CD4-positive, alpha-beta T cell treated with Interleukin-4 for 1 hour (primary cell): ENCODE results near the gene FOS.
"Not testable (repeated sequence)": the region's sequence is repeated elsewhere in the genome, so short reads cannot be mapped to it uniquely, and the experiment has no call there.

Source experiments
- DNase-seq, 2 donors: peaks; one replicate each; pipeline ENCODE4 v3.0.0-alpha.2; 2020 to 2022

Gene FOS

DNA sequence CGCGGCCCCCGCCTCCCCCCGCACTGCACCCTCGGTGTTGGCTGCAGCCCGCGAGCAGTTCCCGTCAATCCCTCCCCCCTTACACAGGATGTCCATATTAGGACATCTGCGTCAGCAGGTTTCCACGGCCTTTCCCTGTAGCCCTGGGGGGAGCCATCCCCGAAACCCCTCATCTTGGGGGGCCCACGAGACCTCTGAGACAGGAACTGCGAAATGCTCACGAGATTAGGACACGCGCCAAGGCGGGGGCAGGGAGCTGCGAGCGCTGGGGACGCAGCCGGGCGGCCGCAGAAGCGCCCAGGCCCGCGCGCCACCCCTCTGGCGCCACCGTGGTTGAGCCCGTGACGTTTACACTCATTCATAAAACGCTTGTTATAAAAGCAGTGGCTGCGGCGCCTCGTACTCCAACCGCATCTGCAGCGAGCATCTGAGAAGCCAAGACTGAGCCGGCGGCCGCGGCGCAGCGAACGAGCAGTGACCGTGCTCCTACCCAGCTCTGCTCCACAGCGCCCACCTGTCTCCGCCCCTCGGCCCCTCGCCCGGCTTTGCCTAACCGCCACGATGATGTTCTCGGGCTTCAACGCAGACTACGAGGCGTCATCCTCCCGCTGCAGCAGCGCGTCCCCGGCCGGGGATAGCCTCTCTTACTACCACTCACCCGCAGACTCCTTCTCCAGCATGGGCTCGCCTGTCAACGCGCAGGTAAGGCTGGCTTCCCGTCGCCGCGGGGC is at the start of gene FOS:
TSS of gene FOS (plus strand) at position 407 of the 731 bp plus-strand sequence. CDS start at position 562, 155 bp downstream.
- peak; percentile 96 to 98 for DNase-seq

DNA sequence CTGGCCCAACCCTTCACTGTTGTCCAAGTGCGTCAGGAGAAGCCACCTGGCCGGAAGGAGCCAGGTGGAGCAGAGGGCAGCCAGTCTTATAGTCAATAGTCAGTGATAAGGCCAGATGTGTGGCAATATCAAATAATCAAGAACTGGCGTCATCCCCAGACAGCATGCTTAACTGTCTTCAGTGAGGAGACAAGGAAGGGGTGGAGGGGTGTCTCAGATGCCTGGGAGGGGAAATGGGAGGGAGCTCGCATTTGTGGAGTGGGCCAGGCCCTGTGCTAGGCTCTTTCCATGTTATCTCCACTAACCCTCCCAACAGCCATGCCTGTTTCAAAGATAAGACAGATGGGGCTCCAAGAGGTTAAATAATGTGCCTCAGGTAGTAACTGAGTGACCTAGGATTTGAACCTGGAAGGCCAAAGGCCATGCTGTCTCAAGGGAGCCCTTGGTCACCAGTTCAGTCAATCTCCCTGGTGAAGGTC is 48.9 kb upstream of the FOS start:
- no peak for DNase-seq

DNA sequence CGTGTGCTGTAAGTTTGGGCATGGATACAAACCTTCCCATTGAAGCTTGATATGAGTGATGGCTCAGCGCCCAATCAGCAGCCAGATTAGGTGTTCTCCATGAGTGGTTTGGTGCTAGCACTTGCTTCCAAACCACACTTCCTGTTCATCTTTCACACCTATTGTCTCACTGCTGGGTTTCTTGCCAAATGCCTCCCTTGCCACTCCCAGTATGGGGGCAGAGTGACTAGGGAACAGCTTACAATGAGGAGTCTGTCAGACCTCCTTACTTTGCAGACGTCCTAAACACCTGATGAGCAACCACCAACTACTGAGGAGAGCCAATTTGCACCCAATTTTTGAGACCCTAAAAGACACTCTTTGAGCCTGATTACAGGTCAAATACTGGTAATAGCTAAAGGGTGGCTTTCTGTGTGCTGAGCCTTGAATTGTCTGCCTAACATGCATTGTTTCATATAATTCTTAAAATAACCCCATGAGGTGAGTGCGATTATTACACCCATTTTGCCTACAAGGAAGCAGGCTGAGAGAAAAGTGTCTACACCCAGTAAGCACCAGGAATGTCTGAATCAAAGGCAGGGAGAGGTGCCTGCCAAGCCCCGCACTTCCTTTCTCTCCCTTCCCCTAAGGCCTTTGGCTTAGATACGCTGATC is 48.4 kb upstream of the FOS start:
- DNase-seq: peak; percentile 58 to 79

DNA sequence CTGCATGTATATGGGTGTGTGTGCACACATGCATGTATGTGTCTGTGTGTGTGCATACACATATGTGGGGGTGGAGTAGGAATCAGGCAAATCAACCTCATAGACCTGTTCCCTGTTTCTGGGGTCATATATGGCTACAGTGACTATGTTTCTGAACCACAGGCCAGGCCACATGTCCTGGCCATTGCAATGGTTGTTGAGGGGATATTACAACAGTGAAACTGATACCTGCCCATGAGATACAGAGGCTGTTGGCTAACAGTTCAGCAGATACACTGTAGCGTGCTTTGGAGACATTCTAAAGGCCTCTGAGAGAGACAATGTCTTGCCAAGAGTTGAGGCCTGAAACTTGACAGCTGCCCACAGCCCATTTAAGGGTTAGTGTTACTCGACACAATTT is 47.3 kb upstream of the FOS start:
- no peak for DNase-seq

DNA sequence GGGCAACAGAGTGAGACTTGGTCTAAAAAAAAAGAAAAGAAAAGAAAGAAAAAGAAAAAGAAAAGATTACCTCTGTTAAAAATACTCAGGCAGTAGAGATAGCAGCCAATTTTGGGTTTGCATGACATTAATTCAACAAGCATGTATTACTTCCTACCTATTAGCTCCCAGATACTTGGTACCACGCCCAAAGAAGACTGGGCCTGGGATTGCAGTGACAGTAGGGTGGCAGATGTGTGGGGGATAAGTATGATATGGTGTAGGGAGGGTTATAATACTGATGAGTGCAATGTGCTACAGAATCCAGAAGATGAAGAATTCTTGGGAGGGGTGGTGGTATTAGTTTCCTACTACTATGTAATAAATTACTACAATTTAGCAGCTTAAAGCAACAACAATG is 46.4 kb upstream of the FOS start:
- DNase-seq: no peak

DNA sequence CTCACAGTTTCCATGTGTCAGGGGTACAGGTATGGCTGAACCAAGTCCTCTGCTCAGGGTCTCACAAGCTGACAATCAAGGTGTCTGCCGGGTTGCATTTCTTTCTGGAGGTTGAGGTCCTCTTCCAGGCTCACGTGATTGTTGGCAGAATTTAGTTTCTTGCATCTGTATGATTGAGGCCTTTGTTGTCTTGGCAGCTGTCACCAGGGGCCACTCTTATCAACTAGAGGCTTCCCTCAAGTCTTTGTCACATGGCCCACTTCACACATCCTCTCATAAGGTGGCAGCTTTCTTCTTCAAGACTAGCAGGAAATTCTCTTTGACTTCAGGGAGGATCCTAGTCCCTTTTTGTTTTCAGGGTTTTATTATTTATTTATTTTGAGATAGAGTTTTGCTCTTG is 46.0 kb upstream of the FOS start:
- peak; percentile 70 to 84 for DNase-seq

DNA sequence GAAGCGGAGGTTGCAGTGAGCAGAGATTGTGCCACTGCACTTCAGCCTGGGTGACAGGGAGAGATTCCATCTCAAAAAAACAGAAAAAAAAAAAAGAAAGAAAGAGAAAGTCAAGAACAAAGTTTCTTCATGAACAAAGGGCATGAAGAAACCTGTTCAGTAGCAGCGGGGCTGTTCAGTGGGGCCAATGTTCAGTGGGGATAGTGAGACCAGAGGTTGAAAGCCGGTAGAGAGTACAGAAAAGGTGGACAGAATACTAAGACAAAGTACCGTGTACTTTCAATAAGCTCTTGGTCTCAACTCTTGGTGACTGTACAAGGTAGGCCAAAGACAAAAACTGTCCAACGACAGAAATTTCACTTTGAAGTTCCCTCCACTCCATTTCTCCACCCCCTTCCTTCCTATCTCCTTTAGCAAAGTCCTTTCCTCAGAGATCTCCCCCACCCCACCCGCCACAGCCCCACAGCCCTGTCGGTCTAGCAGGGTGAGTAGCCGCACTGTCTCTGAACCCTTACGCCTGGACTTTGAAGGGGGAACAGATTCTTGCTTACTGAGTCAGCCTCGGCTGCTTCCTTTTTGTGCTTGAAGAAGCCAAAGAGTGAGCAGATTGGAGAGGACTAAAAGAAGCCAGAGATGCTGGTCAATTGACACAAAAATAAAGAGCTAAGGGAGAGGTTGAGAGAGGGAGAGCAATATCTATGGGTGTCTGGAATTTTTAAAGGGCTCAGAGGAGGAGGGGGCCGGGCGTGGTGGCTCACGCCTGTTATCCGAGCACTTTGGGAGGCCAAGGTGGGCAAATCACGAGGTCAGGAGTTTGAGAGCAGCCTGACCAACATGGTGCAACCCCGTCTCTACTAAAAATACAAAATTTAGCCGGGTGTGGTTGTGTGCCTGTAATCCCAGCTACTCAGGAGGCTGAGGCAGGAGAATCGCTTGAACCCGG is 44.2 kb upstream of the FOS start:
- peak in 1 of 2 donors; percentile 66 for DNase-seq

DNA sequence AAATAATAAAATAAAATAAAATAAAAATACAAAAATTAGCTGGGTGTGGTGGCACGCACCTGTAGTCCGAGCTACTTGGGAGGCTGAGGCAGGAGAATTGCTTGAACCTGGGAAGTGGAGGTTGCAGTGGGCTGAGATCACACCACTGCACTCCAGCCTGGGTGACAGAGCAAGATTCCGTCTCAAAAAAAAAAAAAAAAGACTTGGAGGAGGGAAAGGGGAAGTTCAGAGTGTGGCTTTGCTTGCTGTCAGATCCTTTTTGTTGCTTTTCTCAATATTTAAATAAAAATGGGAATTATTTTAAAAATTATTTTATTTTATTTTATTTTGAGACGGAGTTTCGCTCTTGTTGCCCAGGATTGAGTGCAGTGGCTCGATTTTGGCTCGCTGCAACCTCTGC is 43.4 kb upstream of the FOS start:
- DNase-seq: not testable (repeated sequence)

DNA sequence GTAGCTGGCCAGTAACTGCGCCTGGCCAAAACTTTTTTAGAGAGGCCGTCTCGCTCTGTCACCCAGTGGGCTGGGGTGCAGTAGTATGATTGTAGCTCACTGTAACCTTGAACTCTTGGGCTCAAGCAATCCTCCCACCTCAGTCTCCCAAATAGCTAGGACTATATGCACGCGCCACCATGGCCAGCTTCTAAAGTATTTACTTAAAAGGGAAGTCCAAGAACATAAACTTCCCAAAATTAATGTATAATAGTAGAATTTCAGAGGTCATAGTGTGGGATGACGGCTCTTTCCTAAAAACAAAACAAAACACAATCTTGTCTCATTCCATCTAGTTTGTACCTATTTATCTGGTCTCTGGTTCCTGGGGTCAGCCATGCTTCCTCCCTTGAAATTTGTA is 42.2 kb upstream of the FOS start:
- DNase-seq: no peak

DNA sequence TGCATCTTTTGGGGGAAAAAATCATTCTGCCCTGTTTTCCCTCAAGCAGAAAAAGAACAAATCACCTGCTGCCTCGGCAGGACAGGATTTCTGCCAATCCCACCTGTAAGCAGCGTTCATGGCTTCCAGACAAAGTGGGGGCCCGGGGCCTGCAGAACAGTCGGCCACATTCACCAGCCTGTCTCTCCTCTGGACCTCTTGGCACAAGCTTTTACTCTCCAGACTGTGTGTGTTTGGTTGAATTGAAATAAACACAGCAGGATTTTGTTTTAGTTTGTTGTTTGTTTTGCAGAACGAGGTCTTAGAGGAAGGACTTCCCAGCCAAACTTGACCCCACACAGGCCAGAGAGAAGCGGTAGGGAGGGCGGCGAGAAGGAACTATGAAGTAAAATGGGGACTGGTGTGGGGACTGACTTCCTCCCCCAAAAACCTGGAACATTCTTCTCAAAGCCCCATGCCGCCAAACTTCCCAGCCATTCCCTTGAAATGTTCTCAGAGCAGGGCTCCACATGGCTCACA is 41.7 kb upstream of the FOS start:
- no peak for DNase-seq

DNA sequence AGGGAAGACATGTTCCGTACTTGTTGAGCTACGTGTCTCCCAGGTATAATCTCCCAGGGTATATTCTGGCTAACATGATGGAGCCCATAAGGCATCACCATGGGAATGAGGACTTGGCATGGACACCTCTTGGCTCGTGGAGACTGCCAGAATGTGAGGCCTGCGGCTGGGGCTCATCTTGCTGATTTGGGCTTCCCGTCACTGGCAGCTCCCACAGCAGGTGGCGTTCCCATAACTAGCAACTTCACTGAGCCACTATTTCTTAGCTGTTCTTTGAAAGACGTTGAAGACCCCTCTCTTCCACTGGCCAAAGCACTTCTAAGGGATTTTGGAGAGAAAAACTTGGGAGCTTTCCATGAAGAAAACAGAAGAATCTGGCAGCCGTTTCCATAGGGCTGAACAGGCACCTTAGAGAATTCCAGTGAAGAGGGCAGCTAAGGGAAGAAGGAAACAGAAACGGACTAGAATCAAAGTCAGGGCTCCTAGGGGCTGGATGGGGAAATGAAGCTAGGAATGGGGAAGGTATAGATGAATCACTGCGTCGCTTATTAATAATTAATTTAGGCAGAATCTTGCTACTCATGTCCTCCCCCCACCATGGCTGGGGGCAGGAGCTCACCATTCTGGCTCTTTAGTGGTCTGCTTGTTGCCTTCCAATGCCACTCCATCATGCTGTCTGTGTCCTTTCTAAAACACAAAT is 39.7 kb upstream of the FOS start:
- DNase-seq: no peak

DNA sequence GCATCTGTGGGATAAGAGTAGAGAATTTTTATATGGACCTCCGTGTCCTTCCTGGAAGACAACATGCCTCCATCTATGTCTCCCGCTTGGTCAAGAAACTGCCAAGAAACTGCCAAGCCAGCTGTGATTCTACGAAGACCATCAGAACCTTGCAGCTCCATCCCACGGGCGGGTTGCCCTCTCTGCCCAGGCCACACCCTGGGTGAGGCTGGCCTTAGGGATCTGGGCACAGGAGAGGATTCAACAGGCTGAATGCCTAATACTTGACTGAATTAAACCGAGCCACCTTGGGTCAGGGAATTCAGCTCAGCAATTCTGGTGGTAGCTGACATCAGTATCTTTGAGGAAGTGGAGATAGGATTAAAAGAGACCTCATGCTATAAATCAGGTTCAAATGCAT is 37.8 kb upstream of the FOS start:
- no peak for DNase-seq

DNA sequence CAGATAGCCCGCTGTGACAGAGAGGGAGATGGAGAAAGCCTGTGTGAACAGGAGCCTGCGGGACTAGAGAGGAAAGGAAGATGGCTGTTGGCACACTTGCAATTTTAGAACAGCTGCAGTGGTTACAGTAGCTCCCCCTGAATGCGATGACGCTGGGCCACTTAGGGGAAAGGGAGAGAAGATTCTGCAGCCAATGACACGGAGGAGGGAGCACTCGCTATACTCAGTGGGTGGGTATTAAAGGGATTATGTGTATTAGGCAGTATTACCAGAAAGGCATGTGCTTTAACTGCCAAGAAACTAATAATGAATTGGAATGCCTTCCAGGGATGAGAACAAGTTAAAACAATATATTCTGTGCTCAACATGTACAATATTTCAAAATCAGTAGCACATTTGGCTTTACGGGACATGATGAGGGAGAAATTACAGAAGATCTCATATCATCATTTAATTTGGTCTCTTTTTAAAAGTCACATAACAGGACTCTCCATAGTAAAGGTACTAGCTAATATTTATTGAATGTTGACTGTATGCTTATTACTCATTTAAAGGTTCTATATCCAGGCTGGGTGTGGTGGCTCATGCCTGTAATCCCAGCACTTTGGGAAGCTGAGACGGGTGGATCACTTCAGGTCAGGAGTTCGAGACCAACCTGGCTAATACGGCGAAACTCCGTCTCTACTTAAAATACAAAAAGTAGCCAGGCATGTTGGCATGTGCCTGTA is 35.9 kb upstream of the FOS start:
- DNase-seq: no peak

DNA sequence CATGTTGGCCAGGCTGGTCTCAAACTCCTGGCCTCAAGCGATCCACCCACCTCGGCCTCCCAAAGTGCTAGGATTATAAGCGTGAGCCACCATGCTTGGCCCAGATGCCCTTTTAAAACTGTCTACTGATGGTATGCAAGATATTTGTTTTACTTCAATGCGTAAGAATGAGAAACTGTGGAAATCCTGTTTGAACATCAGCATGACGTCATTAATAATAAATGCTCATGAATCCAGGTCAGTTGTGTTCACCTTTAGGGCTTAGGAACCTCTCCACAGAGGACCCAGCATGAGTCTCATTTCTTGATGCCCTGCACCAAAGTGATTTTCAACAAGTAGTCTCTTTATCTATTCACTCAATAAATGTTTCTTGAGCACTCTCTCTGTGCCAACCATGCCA is 34.5 kb upstream of the FOS start:
- no peak for DNase-seq

DNA sequence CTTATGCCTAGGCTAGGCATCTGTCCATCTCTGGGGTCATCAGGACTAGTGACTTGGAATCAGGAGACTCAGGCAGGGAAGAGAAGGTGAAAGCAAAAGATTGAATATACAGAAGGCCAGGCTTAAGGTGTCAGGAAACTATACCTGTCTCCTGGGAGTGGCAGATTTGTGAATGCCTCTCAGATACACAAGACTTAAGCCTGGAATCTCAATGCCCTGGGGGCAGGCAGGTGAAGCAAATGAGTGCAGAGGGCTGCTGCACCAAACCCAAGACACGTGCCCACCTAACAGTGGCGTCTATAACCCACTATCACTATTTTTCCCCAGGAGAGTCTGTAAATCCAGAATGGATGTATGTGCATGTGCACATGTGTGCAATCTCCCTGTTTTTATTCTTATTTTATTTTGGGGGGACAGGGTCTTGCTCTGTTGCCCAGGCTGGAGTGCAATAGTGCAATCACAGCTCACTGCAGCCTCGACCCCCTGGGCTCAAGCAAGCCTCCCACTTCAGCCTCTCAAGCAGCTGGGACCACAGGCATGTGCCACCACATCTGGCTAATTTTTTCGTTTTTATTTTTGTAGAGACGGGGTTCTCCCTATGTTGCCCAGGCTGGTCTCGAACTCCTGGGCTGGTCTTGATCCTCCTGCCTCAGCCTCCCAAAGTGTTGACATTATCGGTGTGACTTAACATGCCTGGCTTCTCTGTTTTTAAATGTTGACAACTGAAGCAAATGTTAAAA is 31.9 kb upstream of the FOS start:
- no peak for DNase-seq

DNA sequence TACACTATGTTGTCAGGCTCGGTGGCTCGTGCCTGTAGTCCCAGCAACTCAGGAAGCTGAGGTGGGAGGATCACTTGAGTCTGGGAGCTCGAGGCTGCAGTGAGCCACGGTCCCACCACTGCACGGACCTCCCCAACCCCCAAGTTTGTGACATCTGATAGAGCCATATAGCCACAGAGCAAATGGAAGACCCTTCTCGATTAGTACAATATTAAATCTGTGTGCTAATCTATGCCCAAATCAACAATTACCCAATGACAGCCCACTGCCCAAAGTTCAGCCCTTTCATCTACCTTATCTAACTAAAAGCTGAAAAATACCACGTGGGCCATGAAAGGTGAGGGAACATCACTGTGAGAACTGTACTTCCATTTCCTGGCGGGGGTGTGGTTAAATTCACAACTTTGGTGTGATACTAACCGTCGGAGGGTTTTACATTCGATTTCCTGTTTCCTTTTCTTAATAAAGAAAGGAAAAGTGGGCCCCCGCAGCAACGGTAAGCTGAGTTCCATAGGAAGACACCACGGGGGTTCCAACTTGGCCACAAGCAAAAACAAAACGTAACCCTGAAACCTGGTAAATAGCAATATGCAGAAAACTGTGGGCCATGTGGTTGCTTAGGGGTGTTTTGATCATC is 31.2 kb upstream of the FOS start:
- DNase-seq: peak; percentile 82 to 92

DNA sequence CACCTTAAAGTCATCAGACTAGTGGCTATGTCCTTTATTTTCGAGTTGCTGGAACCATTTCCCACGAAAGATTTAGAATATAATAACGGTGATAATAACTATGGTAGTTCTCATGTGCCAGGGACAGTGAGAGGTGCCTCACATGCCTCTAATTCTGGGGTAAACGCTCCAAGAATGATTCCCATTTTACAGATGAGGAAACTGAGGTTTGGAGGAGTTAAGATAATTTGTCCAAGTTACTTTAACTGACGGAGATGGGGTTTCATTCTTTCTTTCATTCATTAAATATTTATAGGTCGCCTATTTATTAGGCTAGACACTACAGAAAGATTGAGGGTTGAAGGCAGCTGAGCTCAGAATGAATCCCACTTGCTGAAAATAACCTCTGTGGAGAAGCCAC is 30.7 kb upstream of the FOS start:
- DNase-seq: no peak

DNA sequence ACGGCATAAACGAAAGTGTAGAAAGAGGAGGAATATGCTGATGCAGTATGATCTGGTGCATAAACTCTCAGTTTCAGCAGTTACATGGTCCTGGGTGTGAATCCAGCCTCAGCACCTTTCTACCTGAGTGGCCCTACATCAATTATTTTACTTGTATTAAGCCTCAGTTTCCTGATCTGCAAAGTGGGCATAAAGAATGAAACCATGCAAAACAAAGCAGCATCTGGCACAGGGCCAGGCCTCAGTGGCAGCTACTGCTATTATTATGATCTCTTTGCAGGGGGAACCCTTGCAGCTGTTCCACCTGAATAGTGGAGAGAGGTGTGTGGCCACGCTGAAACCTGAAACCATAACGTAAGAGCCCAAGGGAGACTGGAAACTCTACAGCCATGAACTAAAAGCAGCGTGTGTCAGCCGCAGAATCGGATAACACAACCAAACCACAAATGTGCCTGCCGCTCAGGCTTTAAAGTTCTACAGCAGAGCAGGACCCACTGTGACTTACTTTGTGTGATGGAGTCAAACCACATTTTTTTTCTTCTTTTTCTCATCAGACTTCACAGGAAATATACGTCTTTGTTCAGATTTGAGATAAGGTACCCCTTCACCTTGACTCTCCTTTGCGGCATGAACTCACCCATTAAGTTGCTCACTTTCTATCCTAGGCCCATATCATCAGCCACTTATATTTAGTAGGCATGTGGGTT is 29.2 kb upstream of the FOS start:
- peak; percentile 93 to 96 for DNase-seq

DNA sequence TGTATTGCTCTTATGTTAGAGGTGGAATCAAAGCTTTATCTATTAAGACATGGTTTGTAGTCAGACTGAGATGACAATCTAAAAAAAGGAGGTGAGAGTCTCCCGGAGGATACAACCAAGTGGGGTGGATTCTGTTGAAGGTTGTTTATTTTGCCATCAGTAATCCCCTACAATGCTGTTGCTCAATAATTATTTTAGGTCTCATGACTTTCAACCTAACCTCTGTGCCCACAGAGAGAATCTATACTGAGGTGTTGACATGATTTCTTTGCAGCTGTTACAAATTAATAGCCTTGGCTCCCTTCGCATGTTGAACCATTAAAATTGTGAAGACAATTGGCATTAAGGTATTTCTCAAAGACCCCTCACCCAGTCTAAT is 28.7 kb upstream of the FOS start:
- no peak for DNase-seq

DNA sequence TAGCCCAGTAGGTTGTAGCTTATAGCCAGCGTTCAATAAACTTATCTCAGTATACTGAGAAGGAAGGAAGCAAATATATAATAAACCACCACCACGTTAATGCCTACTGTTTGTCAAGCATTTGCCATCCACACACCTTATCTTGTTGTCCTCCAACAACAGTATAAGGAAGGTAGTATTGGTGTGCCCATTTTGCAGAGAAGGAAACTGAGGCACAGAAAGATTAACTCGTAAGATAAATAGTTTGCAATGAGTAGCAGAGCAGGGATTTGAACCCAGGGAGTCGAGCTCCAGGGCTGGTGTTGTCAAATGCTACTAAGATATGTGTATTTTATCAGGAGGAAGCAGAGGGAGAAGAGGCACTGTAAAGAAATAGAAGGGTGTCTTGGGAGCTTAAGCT is 27.8 kb upstream of the FOS start:
- no peak for DNase-seq
